SK-N-SH treated with all-trans-retinoic acid at 6 μM for 48 hours (cell line): Measurements from ENCODE around the gene RBP2.

ENCODE experiments used
- OSR1 ChIP-seq: fragments of 250-450 bp; sonication (Bioruptor Pico); IDR thresholded peaks from 2 replicates; pipeline ENCODE4 v1.8.0; 2022; ENCODE audit warnings: moderate library complexity, mild to moderate bottlenecking, inconsistent platforms
- PPARA ChIP-seq: fragments of 250-450 bp; sonication (Bioruptor Pico); IDR thresholded peaks from 2 replicates; pipeline ENCODE4 v1.5.0; 2020; ENCODE audit warnings: mild to moderate bottlenecking, borderline replicate concordance
- RARB ChIP-seq: fragments of 250-450 bp; sonication (Bioruptor Pico); IDR thresholded peaks from 2 replicates; pipeline ENCODE4 v1.8.0; 2021; ENCODE audit warnings: mild to moderate bottlenecking, moderate library complexity
- TCF4 ChIP-seq: fragments of 250-450 bp; sonication (Bioruptor Pico); IDR thresholded peaks from 2 replicates; pipeline ENCODE4 v1.8.0; 2021; ENCODE audit warnings: mild to moderate bottlenecking, moderate library complexity, borderline replicate concordance
- ZFP3 ChIP-seq: fragments of 250-450 bp; sonication (Bioruptor Pico); IDR thresholded peaks from 2 replicates; pipeline ENCODE4 v1.5.0; 2020; ENCODE audit warnings: mild to moderate bottlenecking, moderate library complexity
- ZFP30 ChIP-seq: fragments of 450-650 bp; formaldehyde crosslinking; IDR thresholded peaks from 2 replicates; pipeline ENCODE4 v1.5.0; 2022; ENCODE audit warnings: mild to moderate bottlenecking, moderate library complexity
- ZNF565 ChIP-seq: fragments of 450-650 bp; formaldehyde crosslinking; conservative IDR thresholded peaks from 2 replicates; pipeline ENCODE4 v1.5.0; 2020; ENCODE audit warnings: low read depth, mild to moderate bottlenecking, moderate library complexity
- ZNF70 ChIP-seq: fragments of 450-650 bp; formaldehyde crosslinking; IDR thresholded peaks from 2 replicates; pipeline ENCODE4 v1.5.0; 2020; ENCODE audit warnings: mild to moderate bottlenecking, moderate library complexity
- ZNF8 ChIP-seq: fragments of 450-650 bp; formaldehyde crosslinking; IDR thresholded peaks from 2 replicates; pipeline ENCODE4 v1.5.0; 2020; ENCODE audit warnings: mild to moderate bottlenecking, moderate library complexity
- TF ChIP-seq, protein P1 (sequence below): fragments of 250-450 bp; sonication (Bioruptor Pico); IDR thresholded peaks from 2 replicates; pipeline ENCODE4 v1.8.0; 2021; ENCODE audit warnings: low read depth, mild to moderate bottlenecking, moderate library complexity, borderline replicate concordance
- TF ChIP-seq, protein P2 (sequence below): fragments of 250-450 bp; sonication (Bioruptor Pico); IDR thresholded peaks from 2 replicates; pipeline ENCODE4 v1.8.0; 2020; ENCODE audit warnings: mild to moderate bottlenecking, moderate library complexity, borderline replicate concordance
- TF ChIP-seq, protein P3 (sequence below): fragments of 250-450 bp; sonication (Bioruptor Pico); IDR thresholded peaks from 2 replicates; pipeline ENCODE4 v1.5.1; 2021; ENCODE audit warnings: mild to moderate bottlenecking, moderate library complexity
- TF ChIP-seq, protein P4 (sequence below): fragments of 250-450 bp; sonication (Bioruptor Pico); IDR thresholded peaks from 2 replicates; pipeline ENCODE4 v1.5.1; 2020; ENCODE audit warnings: low read depth, mild to moderate bottlenecking, moderate library complexity

DNA sequence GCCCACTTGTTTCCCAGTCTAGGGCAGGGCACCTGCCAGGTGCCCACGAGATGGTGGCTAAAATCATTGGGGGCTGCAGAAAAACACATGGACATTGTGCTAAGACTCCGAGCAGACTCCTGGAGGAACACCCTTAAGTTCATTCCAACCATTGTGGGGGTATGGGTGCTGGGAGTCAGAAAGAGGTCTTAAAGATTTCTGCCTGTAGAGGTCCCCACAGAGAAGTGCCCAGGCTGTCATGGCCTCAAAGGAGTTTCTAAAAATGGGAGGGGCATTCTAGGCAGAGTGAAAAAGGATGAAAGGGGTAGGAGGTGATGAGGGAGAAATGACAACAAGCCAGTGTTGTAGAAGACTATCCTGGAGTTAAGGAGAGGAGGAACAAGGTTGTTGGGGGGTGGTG is 46.1 kb upstream of the RBP2 start:
- TF ChIP-seq ZFP30 (CRISPR knock-in tag) (no peak), ZNF70 (CRISPR knock-in tag) (no peak), PPARA (no peak), RARB (CRISPR knock-in tag) (no peak), ZFP3 (CRISPR knock-in tag) (no peak), ZNF565 (CRISPR knock-in tag) (no peak), OSR1 (CRISPR knock-in tag) (no peak), TCF4 (CRISPR knock-in tag) (no peak), ZNF8 (CRISPR knock-in tag) (no peak)
- TF ChIP-seq, protein P1, sequence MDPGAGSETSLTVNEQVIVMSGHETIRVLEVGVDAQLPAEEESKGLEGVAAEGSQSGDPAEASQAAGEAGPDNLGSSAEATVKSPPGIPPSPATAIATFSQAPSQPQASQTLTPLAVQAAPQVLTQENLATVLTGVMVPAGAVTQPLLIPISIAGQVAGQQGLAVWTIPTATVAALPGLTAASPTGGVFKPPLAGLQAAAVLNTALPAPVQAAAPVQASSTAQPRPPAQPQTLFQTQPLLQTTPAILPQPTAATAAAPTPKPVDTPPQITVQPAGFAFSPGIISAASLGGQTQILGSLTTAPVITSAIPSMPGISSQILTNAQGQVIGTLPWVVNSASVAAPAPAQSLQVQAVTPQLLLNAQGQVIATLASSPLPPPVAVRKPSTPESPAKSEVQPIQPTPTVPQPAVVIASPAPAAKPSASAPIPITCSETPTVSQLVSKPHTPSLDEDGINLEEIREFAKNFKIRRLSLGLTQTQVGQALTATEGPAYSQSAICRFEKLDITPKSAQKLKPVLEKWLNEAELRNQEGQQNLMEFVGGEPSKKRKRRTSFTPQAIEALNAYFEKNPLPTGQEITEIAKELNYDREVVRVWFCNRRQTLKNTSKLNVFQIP (CRISPR knock-in tag): no peak
- TF ChIP-seq, protein P2, sequence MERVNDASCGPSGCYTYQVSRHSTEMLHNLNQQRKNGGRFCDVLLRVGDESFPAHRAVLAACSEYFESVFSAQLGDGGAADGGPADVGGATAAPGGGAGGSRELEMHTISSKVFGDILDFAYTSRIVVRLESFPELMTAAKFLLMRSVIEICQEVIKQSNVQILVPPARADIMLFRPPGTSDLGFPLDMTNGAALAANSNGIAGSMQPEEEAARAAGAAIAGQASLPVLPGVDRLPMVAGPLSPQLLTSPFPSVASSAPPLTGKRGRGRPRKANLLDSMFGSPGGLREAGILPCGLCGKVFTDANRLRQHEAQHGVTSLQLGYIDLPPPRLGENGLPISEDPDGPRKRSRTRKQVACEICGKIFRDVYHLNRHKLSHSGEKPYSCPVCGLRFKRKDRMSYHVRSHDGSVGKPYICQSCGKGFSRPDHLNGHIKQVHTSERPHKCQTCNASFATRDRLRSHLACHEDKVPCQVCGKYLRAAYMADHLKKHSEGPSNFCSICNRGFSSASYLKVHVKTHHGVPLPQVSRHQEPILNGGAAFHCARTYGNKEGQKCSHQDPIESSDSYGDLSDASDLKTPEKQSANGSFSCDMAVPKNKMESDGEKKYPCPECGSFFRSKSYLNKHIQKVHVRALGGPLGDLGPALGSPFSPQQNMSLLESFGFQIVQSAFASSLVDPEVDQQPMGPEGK (CRISPR knock-in tag): no peak
- TF ChIP-seq, protein P3, sequence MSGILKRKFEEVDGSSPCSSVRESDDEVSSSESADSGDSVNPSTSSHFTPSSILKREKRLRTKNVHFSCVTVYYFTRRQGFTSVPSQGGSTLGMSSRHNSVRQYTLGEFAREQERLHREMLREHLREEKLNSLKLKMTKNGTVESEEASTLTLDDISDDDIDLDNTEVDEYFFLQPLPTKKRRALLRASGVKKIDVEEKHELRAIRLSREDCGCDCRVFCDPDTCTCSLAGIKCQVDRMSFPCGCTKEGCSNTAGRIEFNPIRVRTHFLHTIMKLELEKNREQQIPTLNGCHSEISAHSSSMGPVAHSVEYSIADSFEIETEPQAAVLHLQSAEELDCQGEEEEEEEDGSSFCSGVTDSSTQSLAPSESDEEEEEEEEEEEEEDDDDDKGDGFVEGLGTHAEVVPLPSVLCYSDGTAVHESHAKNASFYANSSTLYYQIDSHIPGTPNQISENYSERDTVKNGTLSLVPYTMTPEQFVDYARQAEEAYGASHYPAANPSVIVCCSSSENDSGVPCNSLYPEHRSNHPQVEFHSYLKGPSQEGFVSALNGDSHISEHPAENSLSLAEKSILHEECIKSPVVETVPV (CRISPR knock-in tag): no peak
- TF ChIP-seq, protein P4, sequence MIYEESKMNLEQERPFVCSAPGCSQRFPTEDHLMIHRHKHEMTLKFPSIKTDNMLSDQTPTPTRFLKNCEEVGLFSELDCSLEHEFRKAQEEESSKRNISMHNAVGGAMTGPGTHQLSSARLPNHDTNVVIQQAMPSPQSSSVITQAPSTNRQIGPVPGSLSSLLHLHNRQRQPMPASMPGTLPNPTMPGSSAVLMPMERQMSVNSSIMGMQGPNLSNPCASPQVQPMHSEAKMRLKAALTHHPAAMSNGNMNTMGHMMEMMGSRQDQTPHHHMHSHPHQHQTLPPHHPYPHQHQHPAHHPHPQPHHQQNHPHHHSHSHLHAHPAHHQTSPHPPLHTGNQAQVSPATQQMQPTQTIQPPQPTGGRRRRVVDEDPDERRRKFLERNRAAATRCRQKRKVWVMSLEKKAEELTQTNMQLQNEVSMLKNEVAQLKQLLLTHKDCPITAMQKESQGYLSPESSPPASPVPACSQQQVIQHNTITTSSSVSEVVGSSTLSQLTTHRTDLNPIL (CRISPR knock-in tag): no peak
